Type B pancreatic cell (in vitro differentiated cells): ENCODE results near the gene PLEKHS1. TPM values are rescaled to one million over a fixed set of nuclear protein-coding genes. Genes with fewer than 3 reads are reported as not detected.
A peak's percentile ranks its signal among the peaks of the same experiment; 100 is the strongest.
"Not testable (repeated sequence)": the region's sequence is repeated elsewhere in the genome, so short reads cannot be mapped to it uniquely, and the experiment has no call there.

Source experiments
- DNase-seq: peaks from one replicate; pipeline ENCODE4 v3.0.0; 2021; ENCODE audit warnings: mixed read lengths; ENCODE audit not compliant: unreplicated experiment; ENCODE audit errors: extremely low spot score
- H3K27ac Mint-ChIP-seq: 2 replicates; pipeline ENCODE4 v1.8.0; 2021; ENCODE audit warnings: mild to moderate bottlenecking, mixed read lengths
- H3K27me3 Mint-ChIP-seq: 2 replicates; pipeline ENCODE4 v1.8.0; 2021; ENCODE audit warnings: mixed read lengths
- H3K36me3 Mint-ChIP-seq: 2 replicates; pipeline ENCODE4 v1.8.0; 2021; ENCODE audit warnings: mixed read lengths
- H3K4me1 Mint-ChIP-seq: one replicate; pipeline ENCODE4 v1.8.0; 2021; ENCODE audit warnings: mixed read lengths; ENCODE audit not compliant: unreplicated experiment
- H3K4me3 Mint-ChIP-seq: 2 replicates; pipeline ENCODE4 v1.8.0; 2021; ENCODE audit warnings: mild to moderate bottlenecking, mixed read lengths
- H3K9me3 Mint-ChIP-seq: 2 replicates; pipeline ENCODE4 v1.8.0; 2021; ENCODE audit warnings: mixed read lengths
- total RNA-seq: library from RNA; stranded (reverse); gene quantifications from 2 replicates; pipeline ENCODE4 v1.2.1, GENCODE V29; 2021; ENCODE audit warnings: low replicate concordance
- TF ChIP-seq, protein P1 (sequence below): fragments of 200-600 bp; sonication (generic); conservative IDR thresholded peaks from 2 replicates; pipeline ENCODE4 v1.5.0; 2021; ENCODE audit warnings: antibody characterized with exemption, mild to moderate bottlenecking

Gene PLEKHS1
- total RNA-seq, 1 donor from 2014 or later = 0.12 TPM

DNA sequence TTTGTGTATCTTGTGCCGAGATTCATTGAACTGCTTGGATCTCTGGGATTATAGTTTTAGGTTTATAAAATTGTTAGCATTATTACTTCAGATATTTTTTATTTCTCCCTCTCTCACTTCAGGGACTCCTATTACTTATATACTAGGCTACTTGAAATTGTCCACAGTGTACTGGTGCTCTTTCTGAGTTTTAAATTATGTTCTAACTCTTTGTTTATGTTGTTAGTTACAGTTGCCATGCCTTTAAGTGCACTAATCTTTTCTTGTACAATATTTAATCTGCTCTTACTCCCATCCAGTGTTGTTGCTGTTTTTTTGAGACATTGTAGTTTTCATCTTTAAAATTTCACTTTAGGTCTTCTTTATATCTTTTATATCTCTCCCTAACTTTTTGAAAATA lies 13.1 kb downstream of the PLEKHS1 start:
- no peak overlapping the region for H3K27ac Mint-ChIP-seq
- H3K4me3 Mint-ChIP-seq = no peak overlapping the region
- H3K4me1 Mint-ChIP-seq = no peaks in the 10 kb centered on the region
- H3K27me3 Mint-ChIP-seq = peaks cover 22% of the 10 kb centered on the region
- TF ChIP-seq, protein P1, sequence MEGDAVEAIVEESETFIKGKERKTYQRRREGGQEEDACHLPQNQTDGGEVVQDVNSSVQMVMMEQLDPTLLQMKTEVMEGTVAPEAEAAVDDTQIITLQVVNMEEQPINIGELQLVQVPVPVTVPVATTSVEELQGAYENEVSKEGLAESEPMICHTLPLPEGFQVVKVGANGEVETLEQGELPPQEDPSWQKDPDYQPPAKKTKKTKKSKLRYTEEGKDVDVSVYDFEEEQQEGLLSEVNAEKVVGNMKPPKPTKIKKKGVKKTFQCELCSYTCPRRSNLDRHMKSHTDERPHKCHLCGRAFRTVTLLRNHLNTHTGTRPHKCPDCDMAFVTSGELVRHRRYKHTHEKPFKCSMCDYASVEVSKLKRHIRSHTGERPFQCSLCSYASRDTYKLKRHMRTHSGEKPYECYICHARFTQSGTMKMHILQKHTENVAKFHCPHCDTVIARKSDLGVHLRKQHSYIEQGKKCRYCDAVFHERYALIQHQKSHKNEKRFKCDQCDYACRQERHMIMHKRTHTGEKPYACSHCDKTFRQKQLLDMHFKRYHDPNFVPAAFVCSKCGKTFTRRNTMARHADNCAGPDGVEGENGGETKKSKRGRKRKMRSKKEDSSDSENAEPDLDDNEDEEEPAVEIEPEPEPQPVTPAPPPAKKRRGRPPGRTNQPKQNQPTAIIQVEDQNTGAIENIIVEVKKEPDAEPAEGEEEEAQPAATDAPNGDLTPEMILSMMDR = no peak
- no peaks in the 10 kb centered on the region for H3K36me3 Mint-ChIP-seq
- peaks cover 9% of the 10 kb centered on the region for H3K9me3 Mint-ChIP-seq
- no peak for DNase-seq

DNA sequence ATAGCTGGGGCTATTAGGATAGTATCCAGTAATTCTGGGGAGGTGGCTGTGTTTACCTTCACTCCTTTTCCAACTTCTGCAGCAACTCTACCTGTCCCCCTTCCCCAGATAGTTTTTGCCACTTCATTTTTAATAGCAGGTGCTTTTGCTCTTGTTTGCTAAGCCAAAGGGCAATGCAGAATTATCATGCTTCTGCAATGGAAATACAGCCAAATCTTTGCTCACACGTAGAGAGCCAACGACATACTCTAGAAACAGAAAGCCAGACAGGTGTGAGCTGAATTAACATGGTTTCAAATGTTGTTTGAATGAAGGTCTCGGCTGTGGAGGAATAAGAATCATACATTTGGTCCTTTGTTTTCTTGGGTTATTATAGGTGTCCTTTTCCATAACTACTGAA lies 14.4 kb downstream of the PLEKHS1 start:
- Mint-ChIP-seq H3K36me3 (no peaks in the 10 kb centered on the region), H3K4me3 (no peak overlapping the region), H3K4me1 (no peaks in the 10 kb centered on the region), H3K27ac (no peak overlapping the region), H3K9me3 (peaks cover 9% of the 10 kb centered on the region), H3K27me3 (peaks cover 32% of the 10 kb centered on the region)
- no peak for DNase-seq
- TF ChIP-seq, protein P1 = no peak

DNA sequence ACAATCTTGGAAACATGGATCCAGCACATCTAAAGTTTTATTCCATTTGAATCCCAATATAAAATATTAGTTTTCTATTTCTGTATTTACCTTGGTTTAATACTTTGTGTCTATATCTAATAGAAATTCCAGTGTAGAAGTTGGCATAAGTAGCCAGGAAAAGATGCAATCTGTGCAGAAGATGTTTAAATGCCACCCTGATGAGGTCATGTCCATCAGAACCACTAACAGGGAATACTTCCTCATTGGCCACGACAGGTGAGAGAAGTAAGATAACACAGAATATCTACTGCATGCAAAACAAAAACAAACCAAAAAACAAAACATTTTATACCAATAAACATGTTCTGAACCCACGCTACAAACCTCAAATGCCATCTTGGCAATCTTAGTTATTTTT lies 15.7 kb downstream of the PLEKHS1 start:
- H3K27ac Mint-ChIP-seq = no peak overlapping the region
- TF ChIP-seq, protein P1 = no peak
- peaks cover 9% of the 10 kb centered on the region for H3K9me3 Mint-ChIP-seq
- no peak overlapping the region for H3K4me3 Mint-ChIP-seq
- no peaks in the 10 kb centered on the region for H3K4me1 Mint-ChIP-seq
- no peak for DNase-seq
- H3K27me3 Mint-ChIP-seq = peaks cover 36% of the 10 kb centered on the region
- no peaks in the 10 kb centered on the region for H3K36me3 Mint-ChIP-seq

GRCh38 chr10:113770346-113770745 lies 18.9 kb downstream of the PLEKHS1 start:
- Mint-ChIP-seq H3K9me3 (no peaks in the 10 kb centered on the region), H3K36me3 (no peaks in the 10 kb centered on the region), H3K4me1 (no peaks in the 10 kb centered on the region), H3K4me3 (no peak overlapping the region), H3K27me3 (peaks cover 41% of the 10 kb centered on the region), H3K27ac (no peak overlapping the region)
- DNase-seq = no peak
- TF ChIP-seq, protein P1 = no peak

DNA sequence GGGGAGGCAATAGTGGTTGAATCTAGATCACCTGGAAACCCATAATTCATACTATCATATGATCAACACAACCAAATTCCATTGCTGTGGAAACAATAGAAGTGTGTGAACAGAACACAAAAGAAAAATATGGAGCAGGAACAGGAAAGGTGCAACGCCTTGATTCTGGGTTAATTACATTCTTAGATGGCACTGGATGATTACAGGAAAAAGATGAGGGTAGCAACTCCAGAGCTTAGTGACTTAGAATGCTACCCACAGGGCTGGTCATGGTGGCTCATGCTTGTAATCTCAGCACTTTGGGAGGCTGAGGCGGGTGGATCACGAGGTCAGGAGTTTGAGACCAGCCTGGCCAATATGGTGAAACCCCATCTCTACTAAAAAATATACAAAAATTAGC lies 19.6 kb downstream of the PLEKHS1 start:
- peaks cover 38% of the 10 kb centered on the region for H3K27me3 Mint-ChIP-seq
- not testable (repeated sequence) for H3K4me1 Mint-ChIP-seq, DNase-seq, H3K9me3 Mint-ChIP-seq, H3K27ac Mint-ChIP-seq, H3K36me3 Mint-ChIP-seq, H3K4me3 Mint-ChIP-seq

- peaks cover 32% of the 10 kb centered on the region for H3K27me3 Mint-ChIP-seq
- TF ChIP-seq, protein P1 = peak; percentile 48
- no peak overlapping the region for H3K27ac Mint-ChIP-seq
- DNase-seq = no peak
- H3K4me3 Mint-ChIP-seq = no peak overlapping the region
- H3K36me3 Mint-ChIP-seq = no peaks in the 10 kb centered on the region
- H3K4me1 Mint-ChIP-seq = peaks cover 4% of the 10 kb centered on the region
- no peaks in the 10 kb centered on the region for H3K9me3 Mint-ChIP-seq
Observed at GRCh38 chr10:113775686-113776294, 24.3 kb downstream of the PLEKHS1 start.
